CD14-positive monocyte (primary cell): ENCODE measurements around the gene ARID4B. TPM values are rescaled to one million over a fixed set of nuclear protein-coding genes. Genes with fewer than 3 reads are reported as not detected.

Experiments
- DNase-seq, 3 donors: peaks; one replicate each; pipeline ENCODE4 v3.0.0-alpha.2; 2011 to 2022
- H2AFZ ChIP-seq: 2 replicates; pipeline ENCODE4 v1.6.0; 2012; ENCODE audit warnings: mild to moderate bottlenecking, low read depth, low read length, inconsistent platforms; ENCODE audit not compliant: insufficient read depth, poor library complexity, severe bottlenecking
- H3K27ac ChIP-seq, 2 donors: 1 replicate in 1 of 2; 2 replicates in 1 of 2; pipeline ENCODE4 v1.5.1; 2012 to 2013; ENCODE audit warnings: low read length in 2 of 2, control low read depth in 1 of 2, inconsistent platforms in 1 of 2, low read depth in 1 of 2, mild to moderate bottlenecking in 1 of 2
- H3K27me3 ChIP-seq, 2 donors: one replicate each; pipeline versions ENCODE4 v1.6.0 to v1.6.1; 2011 to 2013; ENCODE audit warnings: low read length in 2 of 2; ENCODE audit not compliant: control insufficient read depth in 2 of 2, insufficient read depth in 2 of 2
- H3K36me3 ChIP-seq, 2 donors: replicated peaks in 1 of 2; 1 replicate in 1 of 2; 2 replicates in 1 of 2; pipeline versions ENCODE4 v1.5.1 to v1.6.1; 2012 to 2013; ENCODE audit warnings: low read length in 2 of 2, control low read depth in 1 of 2, inconsistent platforms in 1 of 2, mild to moderate bottlenecking in 1 of 2; ENCODE audit not compliant: insufficient read depth in 2 of 2, control insufficient read depth in 1 of 2
- H3K4me1 ChIP-seq, 2 donors: 1 replicate in 1 of 2; 2 replicates in 1 of 2; pipeline versions ENCODE4 v1.5.1 to v1.6.1; 2012 to 2013; ENCODE audit warnings: low read length in 2 of 2, control low read depth in 1 of 2, inconsistent platforms in 1 of 2, mild to moderate bottlenecking in 1 of 2, moderate library complexity in 1 of 2; ENCODE audit not compliant: insufficient read depth in 2 of 2, control insufficient read depth in 1 of 2
- H3K4me2 ChIP-seq: replicated peaks from 2 replicates; pipeline ENCODE3; 2012; ENCODE audit warnings: low read length, moderate library complexity, mild to moderate bottlenecking; ENCODE audit not compliant: poor library complexity, severe bottlenecking; ENCODE audit errors: extremely low read depth
- H3K4me3 ChIP-seq, 3 experiments: fragments of 200-600 bp in 1 of 3; sonication (generic) in 1 of 3; replicated peaks in 1 of 3; 1 replicate in 2 of 3; 2 replicates in 1 of 3; pipeline ENCODE4 v1.5.1; 2011 to 2013; ENCODE audit warnings: low read length in 3 of 3, mild to moderate bottlenecking in 3 of 3, control low read depth in 2 of 3, low read depth in 2 of 3, inconsistent platforms in 1 of 3, moderate library complexity in 1 of 3
- H3K79me2 ChIP-seq: 2 replicates; pipeline ENCODE4 v1.6.0; 2012; ENCODE audit warnings: mild to moderate bottlenecking, control low read depth, inconsistent platforms, low read length, moderate library complexity; ENCODE audit not compliant: insufficient read depth
- H3K9ac ChIP-seq: 2 replicates; pipeline ENCODE4 v1.6.0; 2017; ENCODE audit warnings: low read length, mild to moderate bottlenecking; ENCODE audit not compliant: insufficient read depth, poor library complexity, severe bottlenecking
- H3K9me3 ChIP-seq, 2 donors: replicated peaks in 1 of 2; 1 replicate in 1 of 2; 2 replicates in 1 of 2; pipeline versions ENCODE4 v1.5.1 to v1.6.1; 2012 to 2013; ENCODE audit warnings: low read length in 2 of 2, control low read depth in 1 of 2; ENCODE audit not compliant: control insufficient read depth in 1 of 2, insufficient read depth in 1 of 2
- H4K20me1 ChIP-seq: 2 replicates; pipeline ENCODE4 v1.6.0; 2012; ENCODE audit warnings: mild to moderate bottlenecking, low read length, control low read depth, moderate library complexity; ENCODE audit not compliant: insufficient read depth
- H3K27ac Mint-ChIP-seq, 7 donors: one replicate each; pipeline ENCODE4 v1.8.0; 2020; ENCODE audit warnings: mild to moderate bottlenecking in 7 of 7, mixed read lengths in 7 of 7, moderate library complexity in 6 of 7, inconsistent platforms in 2 of 7
- H3K27me3 Mint-ChIP-seq, 3 donors: one replicate each; pipeline ENCODE4 v1.8.0; 2021 to 2022; ENCODE audit warnings: low read depth in 3 of 3, mild to moderate bottlenecking in 3 of 3, mixed read lengths in 3 of 3, moderate library complexity in 3 of 3, inconsistent platforms in 1 of 3
- H3K36me3 Mint-ChIP-seq, 2 donors: one replicate each; pipeline ENCODE4 v1.8.0; 2020; ENCODE audit warnings: mixed read lengths in 2 of 2, inconsistent platforms in 1 of 2, mild to moderate bottlenecking in 1 of 2
- H3K4me1 Mint-ChIP-seq: one replicate; pipeline ENCODE4 v1.8.0; 2020; ENCODE audit warnings: mild to moderate bottlenecking, mixed read lengths
- H3K4me3 Mint-ChIP-seq, 2 donors: one replicate each; pipeline ENCODE4 v1.8.0; 2020; ENCODE audit warnings: mild to moderate bottlenecking in 2 of 2, mixed read lengths in 2 of 2, moderate library complexity in 1 of 2
- H3K9me3 Mint-ChIP-seq, 7 donors: one replicate each; pipeline ENCODE4 v1.8.0; 2020 to 2022; ENCODE audit warnings: mixed read lengths in 7 of 7, mild to moderate bottlenecking in 6 of 7, moderate library complexity in 6 of 7, inconsistent platforms in 2 of 7
- WGBS: methylation state at CpG from one replicate; pipeline ENCODE4 v1.1.5; 2013; ENCODE audit warnings: missing lambda C conversion rate; ENCODE audit not compliant: insufficient coverage; 5-methylcytosine and 5-hydroxymethylcytosine counted together
- intact Hi-C, 2 donors: fragments of 100-400 bp; cut with micrococcal nuclease; formaldehyde crosslinking; loops; one replicate each; pipeline versions ENCODE4 v1.15.0 to v1.15.1; 2023
- polyA plus RNA-seq, 3 donors: library from polyadenylated mRNA; depleted of rRNA in 1 of 3; unstranded in 2 of 3; stranded (reverse) in 1 of 3; fragments of 300-500 nt in 2 of 3; fragments of >200 nt in 1 of 3; fragmentation: Illumina TruSeq in 2 of 3; gene quantifications; 1 replicate in 2 of 3; 2 replicates in 1 of 3; pipeline ENCODE4 v1.2.3, GENCODE V29; 2012 to 2021
- TF ChIP-seq, protein P1 (sequence below): fragments of 200-600 bp; IDR thresholded peaks from one replicate; pipeline ENCODE4 v1.8.0; 2022; ENCODE audit warnings: antibody characterized with exemption, mild to moderate bottlenecking

ARID4B gene
- polyA plus RNA-seq, 3 donors: 9.3 to 15.4 (median 11.1) TPM

DNA sequence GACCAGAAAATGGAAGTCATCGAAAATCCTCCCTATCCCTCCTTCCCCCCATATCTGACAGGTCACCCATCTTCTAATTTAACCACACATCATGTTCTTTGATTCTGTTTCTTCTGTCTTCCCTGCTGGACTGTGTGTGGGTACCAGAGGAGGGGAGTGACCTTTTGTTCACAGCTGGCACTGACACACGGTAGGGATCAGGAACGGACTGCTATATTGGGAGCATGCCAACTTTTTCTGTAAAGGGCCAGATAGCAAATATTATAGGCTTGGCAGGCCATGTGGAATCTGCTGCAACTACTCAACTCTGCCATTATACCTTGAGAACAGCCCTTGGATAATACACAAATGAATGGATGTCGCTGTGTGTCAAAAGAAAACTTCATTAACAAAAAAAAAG, 191.9 kb downstream of the ARID4B start:
- H3K4me2 ChIP-seq: no peak overlapping the region
- H2AFZ ChIP-seq: no peak overlapping the region
- H3K27ac ChIP-seq: no peak overlapping the region
- Mint-ChIP-seq H3K4me1 (peaks cover 3% of the 10 kb centered on the region), H3K27ac (peak overlapping the region in 2 of 7 donors; percentile 20 to 33), H3K4me3 (no peak overlapping the region), H3K36me3 (peaks cover 79 to 90% of the 10 kb centered on the region in 2 donors), H3K9me3 (peaks cover 0 to 2% (median 0%) of the 10 kb centered on the region in 7 donors), H3K27me3 (no peaks in the 10 kb centered on the region)
- H3K4me3 ChIP-seq: no peak overlapping the region
- no peaks in the 10 kb centered on the region for H4K20me1 ChIP-seq
- TF ChIP-seq, protein P1, sequence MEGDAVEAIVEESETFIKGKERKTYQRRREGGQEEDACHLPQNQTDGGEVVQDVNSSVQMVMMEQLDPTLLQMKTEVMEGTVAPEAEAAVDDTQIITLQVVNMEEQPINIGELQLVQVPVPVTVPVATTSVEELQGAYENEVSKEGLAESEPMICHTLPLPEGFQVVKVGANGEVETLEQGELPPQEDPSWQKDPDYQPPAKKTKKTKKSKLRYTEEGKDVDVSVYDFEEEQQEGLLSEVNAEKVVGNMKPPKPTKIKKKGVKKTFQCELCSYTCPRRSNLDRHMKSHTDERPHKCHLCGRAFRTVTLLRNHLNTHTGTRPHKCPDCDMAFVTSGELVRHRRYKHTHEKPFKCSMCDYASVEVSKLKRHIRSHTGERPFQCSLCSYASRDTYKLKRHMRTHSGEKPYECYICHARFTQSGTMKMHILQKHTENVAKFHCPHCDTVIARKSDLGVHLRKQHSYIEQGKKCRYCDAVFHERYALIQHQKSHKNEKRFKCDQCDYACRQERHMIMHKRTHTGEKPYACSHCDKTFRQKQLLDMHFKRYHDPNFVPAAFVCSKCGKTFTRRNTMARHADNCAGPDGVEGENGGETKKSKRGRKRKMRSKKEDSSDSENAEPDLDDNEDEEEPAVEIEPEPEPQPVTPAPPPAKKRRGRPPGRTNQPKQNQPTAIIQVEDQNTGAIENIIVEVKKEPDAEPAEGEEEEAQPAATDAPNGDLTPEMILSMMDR: no peak
- no peaks in the 10 kb centered on the region for H3K27me3 ChIP-seq
- no peaks in the 10 kb centered on the region for H3K79me2 ChIP-seq
- H3K9me3 ChIP-seq: no peaks in the 10 kb centered on the region
- H3K36me3 ChIP-seq: peaks cover 72 to 95% of the 10 kb centered on the region in 2 donors
- no peak overlapping the region for H3K9ac ChIP-seq
- intact Hi-C loops: no loop called here
- DNase-seq: no peak
- no peaks in the 10 kb centered on the region for H3K4me1 ChIP-seq
- 88% methylated on average over 3 of the region's 4 CpGs for WGBS

DNA sequence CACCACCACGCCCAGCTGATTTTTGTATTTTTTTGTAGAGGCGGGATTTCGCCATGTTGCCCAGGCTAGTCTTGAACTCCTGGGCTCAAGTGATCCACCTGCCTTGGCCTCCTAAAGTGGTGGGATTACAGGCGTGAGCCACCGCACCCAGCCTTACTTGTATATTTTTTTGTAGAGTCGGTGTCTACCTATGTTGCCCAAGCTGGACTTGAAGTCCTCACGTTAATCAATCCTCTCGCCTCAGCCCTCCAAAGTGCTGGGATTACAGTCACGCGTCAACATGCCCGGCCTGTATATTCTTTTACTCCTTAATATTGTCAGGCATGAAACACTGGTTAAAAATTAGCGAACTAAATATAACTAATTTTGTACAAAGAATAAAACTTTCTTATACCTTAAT, 193.8 kb downstream of the ARID4B start:
- intact Hi-C loops: no loop called here
- H3K9ac ChIP-seq: no peak overlapping the region
- Mint-ChIP-seq H3K9me3 (no peaks in the 10 kb centered on the region), H3K27ac (peak overlapping the region in 2 of 7 donors; percentile 36 to 61), H3K4me3 (no peak overlapping the region), H3K27me3 (no peaks in the 10 kb centered on the region), H3K36me3 (peaks cover 67 to 77% of the 10 kb centered on the region in 2 donors), H3K4me1 (peaks cover 3% of the 10 kb centered on the region)
- no peak overlapping the region for H3K4me3 ChIP-seq
- WGBS: 100% methylated on average over 3 of the region's 12 CpGs
- no peak overlapping the region for H3K4me2 ChIP-seq
- no peak for DNase-seq
- H3K79me2 ChIP-seq: no peaks in the 10 kb centered on the region
- H3K27me3 ChIP-seq: no peaks in the 10 kb centered on the region
- H3K9me3 ChIP-seq: no peaks in the 10 kb centered on the region
- peaks cover 3% of the 10 kb centered on the region in 2 donors for H3K4me1 ChIP-seq
- H3K36me3 ChIP-seq: peaks cover 60 to 84% of the 10 kb centered on the region in 2 donors
- TF ChIP-seq, protein P1: no peak
- H2AFZ ChIP-seq: no peak overlapping the region
- H4K20me1 ChIP-seq: no peaks in the 10 kb centered on the region
- no peak overlapping the region for H3K27ac ChIP-seq
